OCI-LY7 (cell line): ENCODE measurements around the gene IGSF23.
A peak's percentile ranks its signal among the peaks of the same experiment; 100 is the strongest.

Experiments
- CTCF ChIP-seq: fragments of 200-600 bp; sonication (generic); conservative IDR thresholded peaks from 2 replicates; pipeline ENCODE4 v1.5.1; 2014; ENCODE audit warnings: mild to moderate bottlenecking, antibody characterized with exemption, low read length, moderate library complexity, mixed read lengths
- EZH2phosphoT487 ChIP-seq: fragments of 200-600 bp; sonication (generic); IDR thresholded peaks from 2 replicates; pipeline ENCODE4 v1.6.1; 2018; ENCODE audit warnings: low read depth, borderline replicate concordance, mild to moderate bottlenecking, mixed run types, antibody characterized with exemption, low read length, moderate library complexity, mixed read lengths

- peak; percentile 42 for TF ChIP-seq CTCF
- no peak for TF ChIP-seq EZH2phosphoT487
These were observed 27.8 kb upstream of the IGSF23 start for GRCh38 chr19:44585371-44586133.
